ENCODE results near the gene PRKG2. TPM values are rescaled to one million over a fixed set of nuclear protein-coding genes. Genes with fewer than 3 reads are reported as not detected.

The PRKG2 gene
- total RNA-seq, 1 donor from 2014 or later: 0.05 TPM

DNA sequence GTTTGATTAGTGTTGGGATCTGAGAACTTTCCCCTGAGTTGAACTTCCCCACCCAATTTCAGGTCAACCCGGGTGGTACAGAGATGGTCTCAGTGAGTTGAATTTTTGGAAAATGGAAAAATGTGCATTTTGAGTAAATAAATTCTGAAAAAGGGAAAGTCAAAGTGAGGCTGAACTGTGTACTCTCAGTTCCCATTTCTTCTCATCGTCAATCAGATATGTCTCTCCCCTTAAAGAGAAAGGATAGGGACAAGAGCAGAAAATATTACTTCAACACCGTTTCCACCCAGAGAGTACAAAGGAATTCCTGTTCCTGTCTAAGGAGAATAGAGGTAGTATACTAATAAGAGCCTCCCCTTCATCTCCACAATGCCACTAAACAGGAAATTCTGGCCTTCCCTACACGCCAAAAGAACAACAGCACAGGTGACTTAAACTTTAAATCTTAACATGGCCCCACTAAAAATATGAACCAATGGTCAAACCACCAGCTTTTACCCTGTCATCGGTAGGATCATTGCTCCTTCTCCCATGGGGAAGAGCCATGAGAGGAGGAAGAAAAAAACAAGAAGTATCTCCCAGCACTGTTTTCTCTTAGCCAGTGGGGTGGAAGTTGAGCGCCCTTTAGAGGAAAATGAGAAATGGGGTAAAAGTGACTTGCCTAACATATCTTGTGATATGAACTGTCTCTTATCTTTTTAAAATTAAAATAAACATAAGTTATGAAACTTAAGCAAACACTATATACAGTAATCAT, 154.3 kb downstream of the PRKG2 start:
- intact Hi-C loops (cut with DNase I): no loop called here
- DNase-seq (ENCODE audit: missing footprints) (no peak), ATAC-seq (no peak)

GRCh38 chr4:81058621-81059020, 156.4 kb downstream of the PRKG2 start:
- DNase-seq (ENCODE audit: missing footprints) (no peak), ATAC-seq (no peak)
- intact Hi-C loops (cut with DNase I): no loop called here

GRCh38 chr4:81052119-81053068, 162.6 kb downstream of the PRKG2 start:
- DNase-seq (ENCODE audit: missing footprints) (no peak), ATAC-seq (no peak)
- intact Hi-C loops (cut with DNase I): loop anchor here (5.0 kb wide), 1 partner anchor 690 kb away; no protein-coding TSS in a partner anchor

- DNase-seq (ENCODE audit: missing footprints): no peak
- intact Hi-C loops (cut with DNase I): loop anchor here (5.0 kb wide), 1 partner anchor 688 kb away; no protein-coding TSS in a partner anchor
- ATAC-seq: no peak
Measured at GRCh38 chr4:81049907-81050306, 165.1 kb downstream of the PRKG2 start.

- intact Hi-C loops (cut with DNase I): no loop called here
- DNase-seq (ENCODE audit: missing footprints): no peak
- peak; percentile 93 for ATAC-seq
Measured at GRCh38 chr4:81049330-81049729, 165.7 kb downstream of the PRKG2 start.

DNA sequence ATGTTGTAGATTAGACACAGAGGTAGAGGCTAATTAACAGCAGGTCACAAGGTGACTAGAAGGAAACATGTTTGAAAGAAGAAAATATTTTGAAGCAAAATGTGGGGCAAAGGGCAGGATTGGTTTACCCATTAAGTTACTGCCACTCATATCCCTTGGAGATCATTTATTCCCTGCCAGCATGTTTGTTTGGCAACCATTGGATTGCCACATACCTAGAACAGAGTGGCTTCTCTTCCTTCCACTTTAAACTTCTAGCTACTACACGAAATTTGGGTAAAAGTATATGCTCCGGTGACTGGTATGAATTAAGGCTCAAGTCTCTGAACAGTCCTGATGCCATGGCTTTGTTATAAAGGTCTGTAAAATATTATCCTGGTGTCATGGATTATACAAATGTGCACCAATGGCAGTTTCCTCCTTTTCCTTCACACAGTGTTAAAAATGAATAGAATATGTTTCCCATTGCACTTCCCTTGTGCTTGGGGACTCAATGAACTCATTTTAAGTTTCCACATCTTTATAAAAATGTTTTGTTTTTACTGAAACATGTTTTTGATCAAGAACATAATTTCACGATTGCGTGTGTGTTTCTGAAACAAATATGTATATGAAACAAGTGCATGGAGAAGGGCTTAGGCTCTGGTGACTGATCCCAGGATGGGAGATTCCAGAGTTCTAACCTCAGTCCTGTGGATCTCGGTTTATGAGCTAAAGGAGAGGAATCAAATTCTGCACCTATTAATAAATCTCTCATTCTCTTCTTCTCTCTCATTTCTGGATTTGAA, 172.2 kb downstream of the PRKG2 start:
- DNase-seq (ENCODE audit: missing footprints) (no peak), ATAC-seq (no peak)
- intact Hi-C loops (cut with DNase I): loop anchor here (5.0 kb wide), 1 partner anchor 675 kb away; no protein-coding TSS in a partner anchor

- ATAC-seq (no peak), DNase-seq (ENCODE audit: missing footprints) (no peak)
- intact Hi-C loops (cut with DNase I): loop anchor here (5.0 kb wide), 1 partner anchor 673 kb away; no protein-coding TSS in a partner anchor
Measured at GRCh38 chr4:81040012-81040659, 174.9 kb downstream of the PRKG2 start.

- ATAC-seq (no peak), DNase-seq (ENCODE audit: missing footprints) (no peak)
- intact Hi-C loops (cut with DNase I): no loop called here
Measured at GRCh38 chr4:81039351-81039972, 175.6 kb downstream of the PRKG2 start.

DNA sequence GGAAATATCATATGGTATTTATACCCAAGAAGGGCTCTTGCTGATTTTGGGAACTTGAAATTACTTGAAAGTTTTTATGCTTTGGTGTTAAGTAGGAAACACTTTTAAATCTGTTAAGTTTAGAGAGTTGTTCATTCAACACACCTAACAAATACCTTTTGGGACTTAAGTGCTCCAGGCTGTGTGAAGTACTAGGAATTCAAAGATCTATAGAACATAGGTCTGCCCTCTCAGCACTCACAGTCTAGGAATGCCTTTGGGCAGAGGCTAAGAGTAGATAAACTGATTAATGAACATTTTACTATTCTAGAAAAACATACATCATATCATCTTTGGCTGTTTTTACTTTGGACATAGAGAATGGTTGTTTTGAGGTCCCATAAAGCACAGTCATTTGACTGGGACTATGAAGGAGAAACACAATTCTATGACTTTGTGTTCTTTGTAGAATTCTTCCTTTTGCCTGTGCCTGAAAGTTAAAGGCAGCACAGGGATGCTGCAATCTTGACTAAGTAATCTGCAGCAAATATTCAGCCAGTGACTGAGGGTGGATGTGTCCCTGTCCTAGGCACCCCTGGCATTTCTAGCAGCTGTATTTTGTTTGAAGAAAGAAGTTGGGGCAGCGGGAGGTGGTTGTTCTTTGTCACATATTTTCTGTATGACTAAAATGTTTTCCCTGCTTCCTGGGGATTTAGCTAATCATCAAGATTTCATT, 176.2 kb downstream of the PRKG2 start:
- intact Hi-C loops (cut with DNase I): no loop called here

More for the DNA sequence above, 176.2 kb downstream of the PRKG2 start:
- DNase-seq (ENCODE audit: missing footprints) (no peak), ATAC-seq (no peak)

Other genes starting within 250 kb of the PRKG2 start
- not detected for gene BMP3, start 184.5 kb downstream of the PRKG2 start, total RNA-seq